ENCODE results near the gene ZBTB26.
"Not testable (repeated sequence)": the region's sequence is repeated elsewhere in the genome, so short reads cannot be mapped to it uniquely, and the experiment has no call there.

Gene ZBTB26

GRCh38 chr9:122904466-122904822 is 26.9 kb downstream of the ZBTB26 start:
- Mint-ChIP-seq H3K4me1 (ENCODE audit: low read depth) (peaks cover 21% of the 10 kb centered on the region), H3K27ac (peak overlapping the region; percentile 92), H3K9me3 (no peaks in the 10 kb centered on the region), H3K36me3 (ENCODE audit: low read depth) (peaks cover 11% of the 10 kb centered on the region), H3K27me3 (ENCODE audit: low read depth) (no peaks in the 10 kb centered on the region), H3K4me3 (peak overlapping the region; percentile 94)

DNA sequence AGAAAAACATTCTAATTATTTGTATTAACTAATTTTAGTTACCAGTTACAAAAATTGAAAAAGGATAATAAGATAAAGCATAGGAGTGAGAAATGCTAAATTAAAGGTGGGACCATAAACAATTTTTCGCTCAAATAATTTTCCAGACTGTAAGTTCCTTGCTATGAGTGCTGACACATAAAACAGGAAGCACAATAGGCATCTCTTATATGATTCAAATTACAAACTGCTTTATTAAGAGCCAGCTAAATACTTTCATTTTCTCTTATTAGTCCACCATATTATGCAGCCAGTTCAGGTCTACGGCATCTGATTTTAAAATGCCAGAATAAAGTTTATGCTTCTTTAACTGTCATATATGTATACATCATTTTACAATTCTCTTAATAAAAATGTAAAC is 30.5 kb downstream of the ZBTB26 start:
- Mint-ChIP-seq H3K27ac (no peak overlapping the region), H3K4me3 (peak overlapping the region; percentile 26), H3K27me3 (ENCODE audit: low read depth) (no peaks in the 10 kb centered on the region), H3K4me1 (ENCODE audit: low read depth) (peaks cover 29% of the 10 kb centered on the region), H3K9me3 (no peaks in the 10 kb centered on the region), H3K36me3 (ENCODE audit: low read depth) (peaks cover 8% of the 10 kb centered on the region)

DNA sequence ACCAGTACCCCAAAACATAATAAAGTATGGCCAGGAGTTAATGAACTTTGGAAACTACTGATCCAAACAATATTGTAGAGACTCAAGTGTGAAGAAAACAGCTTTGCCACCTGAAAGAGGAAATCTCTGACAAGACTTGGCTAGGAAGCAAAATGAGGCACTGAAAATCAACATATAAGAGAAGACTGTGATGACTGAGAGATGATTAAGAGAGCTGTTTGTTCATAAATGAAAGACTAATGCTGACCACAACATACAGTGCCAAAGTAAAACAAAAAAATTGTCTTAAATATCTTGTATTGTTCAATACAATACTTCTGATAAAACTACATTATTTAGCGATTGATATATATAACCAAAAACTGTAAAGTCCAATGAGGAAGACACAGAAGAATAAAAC is 33.3 kb downstream of the ZBTB26 start:
- Mint-ChIP-seq H3K4me3 (no peak overlapping the region), H3K4me1 (ENCODE audit: low read depth) (peaks cover 18% of the 10 kb centered on the region), H3K27me3 (ENCODE audit: low read depth) (no peaks in the 10 kb centered on the region), H3K36me3 (ENCODE audit: low read depth) (peaks cover 13% of the 10 kb centered on the region), H3K9me3 (no peaks in the 10 kb centered on the region), H3K27ac (no peak overlapping the region)

- Mint-ChIP-seq H3K9me3 (no peaks in the 10 kb centered on the region), H3K27ac (no peak overlapping the region), H3K36me3 (ENCODE audit: low read depth) (peaks cover 21% of the 10 kb centered on the region), H3K27me3 (ENCODE audit: low read depth) (no peaks in the 10 kb centered on the region), H3K4me1 (ENCODE audit: low read depth) (peaks cover 6% of the 10 kb centered on the region), H3K4me3 (no peak overlapping the region)
These were observed 42.8 kb downstream of the ZBTB26 start for GRCh38 chr9:122888480-122888879.

DNA sequence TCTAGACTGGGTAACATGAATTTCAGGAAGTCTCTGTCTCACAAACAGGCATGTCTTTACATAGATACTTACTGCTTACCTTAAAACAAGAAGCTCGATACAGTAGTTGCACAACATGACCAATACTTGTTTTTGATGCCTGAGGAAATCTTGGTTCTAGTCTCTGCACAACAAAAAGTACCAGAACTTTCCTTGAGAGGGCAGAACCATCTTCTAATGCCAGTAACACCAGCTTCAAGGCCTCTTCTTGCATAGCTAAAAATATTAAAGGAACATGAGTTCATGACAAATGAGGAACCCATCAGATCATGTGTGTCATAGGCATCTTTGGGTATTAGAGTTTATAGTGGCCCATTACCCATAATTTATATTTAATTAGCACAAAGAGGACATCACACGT is 48.2 kb downstream of the ZBTB26 start:
- H3K27ac Mint-ChIP-seq: no peak overlapping the region
- no peaks in the 10 kb centered on the region for H3K9me3 Mint-ChIP-seq
- no peak overlapping the region for H3K4me3 Mint-ChIP-seq
- H3K4me1 Mint-ChIP-seq (ENCODE audit: low read depth): peaks cover 2% of the 10 kb centered on the region
- no peaks in the 10 kb centered on the region for H3K27me3 Mint-ChIP-seq (ENCODE audit: low read depth)
- H3K36me3 Mint-ChIP-seq (ENCODE audit: low read depth): peaks cover 22% of the 10 kb centered on the region

DNA sequence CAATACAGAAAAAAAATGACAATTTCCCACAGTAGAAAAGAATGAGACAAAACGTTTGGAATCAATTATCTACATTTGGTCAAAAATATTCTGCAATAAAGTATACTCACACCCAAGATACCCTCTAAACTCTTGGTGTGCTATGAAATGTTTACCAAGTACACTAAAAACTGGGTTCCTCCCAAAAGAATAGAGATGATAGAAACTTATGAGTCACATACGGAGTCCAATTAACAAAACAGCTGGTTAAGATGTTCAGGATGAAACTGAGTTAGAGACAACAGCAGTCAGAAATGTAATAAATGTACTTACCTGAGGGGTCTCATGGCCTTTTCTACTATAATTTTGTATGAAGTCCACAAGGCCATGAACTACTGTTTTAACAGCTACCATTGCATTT is 51.9 kb downstream of the ZBTB26 start:
- Mint-ChIP-seq H3K4me3 (no peak overlapping the region), H3K36me3 (ENCODE audit: low read depth) (peaks cover 38% of the 10 kb centered on the region), H3K4me1 (ENCODE audit: low read depth) (peaks cover 3% of the 10 kb centered on the region), H3K9me3 (no peaks in the 10 kb centered on the region), H3K27ac (no peak overlapping the region), H3K27me3 (ENCODE audit: low read depth) (no peaks in the 10 kb centered on the region)

DNA sequence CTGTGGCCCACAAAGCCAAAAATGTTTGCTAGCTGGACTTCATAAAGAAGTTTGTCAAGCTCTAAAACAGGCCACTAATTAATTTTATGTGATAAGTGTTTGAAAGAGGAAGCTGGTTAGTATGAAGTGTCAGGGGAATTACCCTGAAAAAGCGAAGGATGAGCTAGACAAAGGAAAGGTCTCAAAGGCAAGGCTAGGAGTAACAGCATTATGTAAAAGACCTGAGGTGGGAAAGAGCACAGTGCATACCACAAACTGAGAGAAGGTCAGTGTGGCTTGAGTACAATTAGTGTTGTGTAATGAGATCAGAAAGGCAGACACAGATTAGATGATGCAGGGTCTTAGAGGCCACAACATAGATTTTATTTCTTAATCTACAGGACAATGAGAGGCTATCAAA is 55.8 kb downstream of the ZBTB26 start:
- Mint-ChIP-seq H3K27ac (no peak overlapping the region), H3K4me1 (ENCODE audit: low read depth) (peaks cover 3% of the 10 kb centered on the region), H3K4me3 (no peak overlapping the region)

GRCh38 chr9:122867276-122867675 is 64.0 kb downstream of the ZBTB26 start:
- not testable (repeated sequence) for H3K27ac Mint-ChIP-seq; H3K27me3 Mint-ChIP-seq (ENCODE audit: low read depth); H3K9me3 Mint-ChIP-seq; H3K4me3 Mint-ChIP-seq; H3K4me1 Mint-ChIP-seq (ENCODE audit: low read depth)
- peaks cover 30% of the 10 kb centered on the region for H3K36me3 Mint-ChIP-seq (ENCODE audit: low read depth)

More for the DNA sequence above, 55.8 kb downstream of the ZBTB26 start:
- Mint-ChIP-seq H3K27me3 (ENCODE audit: low read depth) (no peaks in the 10 kb centered on the region), H3K36me3 (ENCODE audit: low read depth) (peaks cover 39% of the 10 kb centered on the region), H3K9me3 (no peaks in the 10 kb centered on the region)

GRCh38 chr9:122866079-122866478 is 65.2 kb downstream of the ZBTB26 start:
- Mint-ChIP-seq H3K4me3 (no peak overlapping the region), H3K4me1 (ENCODE audit: low read depth) (peaks cover 2% of the 10 kb centered on the region), H3K27me3 (ENCODE audit: low read depth) (no peaks in the 10 kb centered on the region), H3K9me3 (no peaks in the 10 kb centered on the region), H3K27ac (no peak overlapping the region), H3K36me3 (ENCODE audit: low read depth) (peaks cover 30% of the 10 kb centered on the region)

Measured in T-helper 1 cell treated with Interleukin-12 subunit alpha and Interleukin-12 subunit beta and Interleukin-4 antibody, amounts not matched to agents 30 μg/mL and 1 μg/mL, for 36 hours (primary cell).